K562 (cell line): Measurements from ENCODE around the gene MTNR1B. TPM values are rescaled to one million over a fixed set of nuclear protein-coding genes. Genes with fewer than 3 reads are reported as not detected.

ENCODE experiments used
- ATAC-seq: fragments of 200-7000 bp; cut with Tn5 transposase; 3 replicates; pipeline ENCODE4 v1.9.1; 2020; ENCODE audit warnings: moderate library complexity
- BruUV-seq: library from RNA; stranded (reverse); fragments of 400-500 nt; replicated peaks from 2 replicates; lab custom pipeline; 2021; lab: Mats Ljungman, UMichigan
- CTCF ChIA-PET: fragments of 300-600 bp; formaldehyde crosslinking; extraction: SDS; loops from one replicate; lab custom pipeline; 2021; ENCODE audit warnings: low intra/inter-chr PET ratio; lab: Yijun Ruan, JAX
- POLR2A ChIA-PET: fragments of 300-600, 350-650 bp; sonication (Branson Sonifier 250); formaldehyde crosslinking; extraction: SDS; loops from one replicate; lab custom pipeline; 2021; ENCODE audit warnings: antibody characterized with exemption, inconsistent platforms; lab: Yijun Ruan, JAX
- DNase-seq, 4 experiments: peaks; one replicate each; pipeline versions ENCODE4 v3.0.0 to v3.0.0-alpha.2; 2011 to 2018; ENCODE audit warnings: low spot score in 3 of 4, mixed read lengths in 3 of 4; ENCODE audit errors: extremely low read depth in 1 of 4
- FAIRE-seq: peaks from 2 replicates; lab custom pipeline; 2011; peaks lifted over from hg19 to GRCh38; lab: Jason Lieb, UNC
- H2AFZ ChIP-seq: 2 replicates; pipeline ENCODE4 v1.6.0; 2011; ENCODE audit warnings: low read depth, low read length, control low read depth, inconsistent platforms
- H3K27ac ChIP-seq: fragments of 200-600 bp; 3 replicates; pipeline ENCODE4 v1.8.0; 2011; ENCODE audit warnings: low read depth, mild to moderate bottlenecking, control low read depth, inconsistent platforms, low read length, moderate library complexity, mixed read lengths; ENCODE audit errors: extremely low read depth
- H3K27me3 ChIP-seq, 2 experiments: fragments of 300-600 bp in 1 of 2; 2 replicates in 1 of 2; 3 replicates in 1 of 2; pipeline versions ENCODE4 v1.6.0 to v1.8.0; 2011; ENCODE audit warnings: inconsistent platforms in 2 of 2, low read length in 2 of 2, mild to moderate bottlenecking in 1 of 2, mixed read lengths in 1 of 2, moderate library complexity in 1 of 2; ENCODE audit not compliant: control insufficient read depth in 2 of 2, insufficient read depth in 2 of 2
- H3K36me3 ChIP-seq: fragments of 300-600 bp; 3 replicates; pipeline ENCODE4 v1.8.0; 2011; ENCODE audit warnings: mild to moderate bottlenecking, low read length, inconsistent platforms; ENCODE audit not compliant: control insufficient read depth, insufficient read depth
- H3K4me1 ChIP-seq, 2 experiments: fragments of 200-600 bp in 1 of 2; replicated peaks in 1 of 2; 2 replicates in 1 of 2; 3 replicates in 1 of 2; pipeline versions ENCODE4 v1.5.1 to v1.8.0; 2011; ENCODE audit warnings: inconsistent platforms in 2 of 2, low read length in 2 of 2, mild to moderate bottlenecking in 1 of 2, mixed read lengths in 1 of 2, moderate library complexity in 1 of 2; ENCODE audit not compliant: control insufficient read depth in 2 of 2, insufficient read depth in 2 of 2
- H3K4me2 ChIP-seq: 2 replicates; pipeline ENCODE4 v1.6.1; 2011; ENCODE audit warnings: low read length, control low read depth, inconsistent platforms, mixed read lengths; ENCODE audit not compliant: insufficient read depth
- H3K4me3 ChIP-seq: fragments of 200-600 bp; sonication (generic), shearing (Covaris generic); 2 replicates; pipeline ENCODE4 v1.5.1; 2016; ENCODE audit warnings: control low read depth, inconsistent platforms
- H3K79me2 ChIP-seq: fragments of 200-600 bp; 3 replicates; pipeline ENCODE4 v1.8.0; 2011; ENCODE audit warnings: low read length, inconsistent platforms; ENCODE audit not compliant: control insufficient read depth, insufficient read depth
- H3K9ac ChIP-seq, 2 experiments: 2 replicates each; pipeline versions ENCODE4 v1.6.0 to v1.6.1; 2011; ENCODE audit warnings: low read depth in 2 of 2, low read length in 2 of 2, control low read depth in 1 of 2, inconsistent platforms in 1 of 2, mild to moderate bottlenecking in 1 of 2, mixed read lengths in 1 of 2; ENCODE audit not compliant: insufficient read depth in 1 of 2
- H3K9me1 ChIP-seq: one replicate; pipeline ENCODE4 v1.6.0; 2011; ENCODE audit warnings: inconsistent platforms, mild to moderate bottlenecking, low read length, moderate library complexity; ENCODE audit not compliant: control insufficient read depth, insufficient read depth
- H3K9me3 ChIP-seq: replicated peaks from 2 replicates; pipeline ENCODE4 v1.5.1; 2011; ENCODE audit warnings: low read depth, low read length, inconsistent platforms; ENCODE audit not compliant: control insufficient read depth, insufficient read depth
- H4K20me1 ChIP-seq: replicated peaks from 2 replicates; pipeline ENCODE4 v1.6.1; 2011; ENCODE audit warnings: low read length, inconsistent platforms, mixed read lengths; ENCODE audit not compliant: control insufficient read depth, insufficient read depth
- CBX5 ChIP-seq: IDR thresholded peaks from 2 replicates; pipeline ENCODE4 v1.6.1; 2014; ENCODE audit warnings: low read depth, borderline replicate concordance
- CLOCK ChIP-seq: fragments of 250-450 bp; sonication (Bioruptor Pico); IDR thresholded peaks from 2 replicates; pipeline ENCODE4 v1.4.0; 2020; ENCODE audit warnings: mild to moderate bottlenecking, moderate library complexity, borderline replicate concordance
- GTF2B ChIP-seq: IDR thresholded peaks from 2 replicates; pipeline ENCODE4 v1.6.1; 2011; ENCODE audit not compliant: insufficient read length; ENCODE audit errors: extremely low read depth
- THRB ChIP-seq: fragments of 450-650 bp; formaldehyde crosslinking; conservative IDR thresholded peaks from 2 replicates; pipeline ENCODE4 v1.4.0; 2022; ENCODE audit warnings: mild to moderate bottlenecking, missing genetic modification characterization
- ZSCAN32 ChIP-seq: fragments of 450-650 bp; formaldehyde crosslinking; IDR thresholded peaks from 2 replicates; pipeline ENCODE4 v1.4.0; 2020; ENCODE audit warnings: mild to moderate bottlenecking, moderate library complexity
- WGBS: fragments of 100-300 bp; shearing (Covaris generic); methylation state at CpG from one replicate; pipeline ENCODE4 v1.1.6; 2016; ENCODE audit warnings: low coverage, mixed read lengths; ENCODE audit not compliant: insufficient coverage; ENCODE audit errors: missing lambda C conversion rate; 5-methylcytosine and 5-hydroxymethylcytosine counted together
- in situ Hi-C: fragments of 300-500 bp; cut with MboI; formaldehyde crosslinking; loops from 4 replicates; pipeline ENCODE4 v1.15.0; 2018; ENCODE audit warnings: inconsistent platforms, mixed read lengths
- intact Hi-C: fragments of 100-400 bp; cut with micrococcal nuclease; formaldehyde crosslinking; loops from 2 replicates; pipeline ENCODE4 v1.14.2; 2022
- polyA plus RNA-seq, 8 experiments: library from polyadenylated mRNA; depleted of rRNA in 4 of 8; stranded (reverse) in 5 of 8; unstranded in 3 of 8; fragments of >200 nt; fragmentation: Nextera tagmentation in 2 of 8; fragmentation: Illumina TruSeq in 1 of 8; extraction: Ambion mirVana in 2 of 8; extraction: Trizol in 1 of 8; gene quantifications; 2 replicates each; pipeline versions ENCODE4 v1.2.1 to v1.2.3, GENCODE V29; 2011 to 2014; ENCODE audit warnings: inconsistent platforms in 1 of 8, missing spikeins in 1 of 8
- total RNA-seq, 7 experiments: library from RNA; depleted of rRNA in 6 of 7; stranded (reverse); fragments of >200 nt in 6 of 7; fragmentation: Illumina TruSeq in 2 of 7; extraction: Trizol in 2 of 7; gene quantifications; 2 replicates each; pipeline versions ENCODE4 v1.2.1 to v1.2.3, GENCODE V29; 2011 to 2021; ENCODE audit warnings: low replicate concordance in 1 of 7

The MTNR1B gene
- total and polyA plus RNA-seq, 9 of the 15 experiments (the other 6 are each of a cell fraction or from before 2014, with no cell fraction given), result not detected

GRCh38 chr11:92972248-92972647 lies 2.8 kb downstream of the MTNR1B start (continued):
- TF ChIP-seq THRB, result no peak

DNA sequence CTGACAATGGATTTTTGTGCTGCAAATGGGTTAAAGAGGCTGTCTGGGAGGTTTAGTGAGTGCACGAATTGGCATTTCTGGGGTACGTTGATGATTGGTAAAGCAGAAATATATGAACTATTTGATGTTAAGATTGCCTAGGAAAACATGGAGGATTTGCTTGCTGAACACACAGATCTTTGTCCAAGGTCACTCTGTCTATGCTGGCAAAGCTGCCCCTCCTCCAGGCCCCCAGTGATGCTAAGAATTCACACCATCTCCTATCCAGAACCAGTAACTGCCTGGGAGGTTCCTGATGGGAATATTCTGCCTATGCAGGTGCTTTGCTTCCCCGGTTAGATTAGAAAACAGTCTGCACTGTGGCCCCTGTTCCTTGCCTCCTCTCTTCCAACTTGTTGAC lies 5.8 kb downstream of the MTNR1B start:
- no peak overlapping the region for H3K9ac ChIP-seq
- H3K9me3 ChIP-seq, result no peaks in the 10 kb centered on the region
- FAIRE-seq (no peak), ATAC-seq (no peak), DNase-seq (no peak)
- POLR2A ChIA-PET, result interaction anchor here (0.7 kb wide), 1 partner anchor 99 kb away, joined by 3 read pairs; no protein-coding TSS in a partner anchor
- TF ChIP-seq CLOCK (CRISPR knock-in tag), result no peak
- TF ChIP-seq ZSCAN32 (CRISPR knock-in tag), result no peak
- TF ChIP-seq CBX5, result no peak
- no peak for TF ChIP-seq GTF2B
- H3K4me2 ChIP-seq, result no peak overlapping the region
- no peaks in the 10 kb centered on the region; a peak in 1 of 5 replicates for H3K4me1 ChIP-seq
- H4K20me1 ChIP-seq, result no peaks in the 10 kb centered on the region
- no TSS peak for BruUV-seq
- CTCF ChIA-PET, result no interaction called here
- in situ Hi-C loops (no loop called here), intact Hi-C loops (no loop called here)
- no peak overlapping the region for H3K27ac ChIP-seq
- no peaks in the 10 kb centered on the region for H3K9me1 ChIP-seq
- 9% methylated on average over 3 of the region's 3 CpGs for WGBS
- no peaks in the 10 kb centered on the region; a peak in 1 of 5 replicates for H3K27me3 ChIP-seq
- no peaks in the 10 kb centered on the region for H3K36me3 ChIP-seq
- H2AFZ ChIP-seq, result no peak overlapping the region
- H3K79me2 ChIP-seq, result no peaks in the 10 kb centered on the region
- H3K4me3 ChIP-seq, result no peak overlapping the region
